MG63 (cell line): Measurements from ENCODE around the gene TTC27. TPM values are rescaled to one million over a fixed set of nuclear protein-coding genes. Genes with fewer than 3 reads are reported as not detected.
"Not testable (repeated sequence)": the region's sequence is repeated elsewhere in the genome, so short reads cannot be mapped to it uniquely, and the experiment has no call there.

Source experiments
- DNase-seq: peaks from one replicate; pipeline ENCODE4 v3.0.0-alpha.2; 2020
- H3K27me3 ChIP-seq: fragments of 250-450 bp; sonication (Bioruptor Pico); 2 replicates; pipeline ENCODE4 v1.5.1; 2020; ENCODE audit warnings: mild to moderate bottlenecking, moderate library complexity
- H3K36me3 ChIP-seq: fragments of 250-450 bp; sonication (Bioruptor Pico); 2 replicates; pipeline ENCODE4 v1.5.1; 2020; ENCODE audit warnings: mild to moderate bottlenecking, moderate library complexity
- H3K4me3 ChIP-seq: fragments of 250-450 bp; sonication (Bioruptor Pico); 2 replicates; pipeline ENCODE4 v1.5.1; 2020; ENCODE audit warnings: mild to moderate bottlenecking, moderate library complexity
- H3K9me3 ChIP-seq: fragments of 250-450 bp; sonication (Bioruptor Pico); 2 replicates; pipeline ENCODE4 v1.5.1; 2020; ENCODE audit warnings: mild to moderate bottlenecking, moderate library complexity
- total RNA-seq: library from RNA; depleted of rRNA; stranded (reverse); fragments of >200 nt; shearing (Covaris generic); gene quantifications from 2 replicates; pipeline ENCODE4 v1.2.3, GENCODE V29; 2014; ENCODE audit warnings: low replicate concordance

The TTC27 gene
- total RNA-seq, 1 experiment from 2014 or later: 63.8 TPM

DNA sequence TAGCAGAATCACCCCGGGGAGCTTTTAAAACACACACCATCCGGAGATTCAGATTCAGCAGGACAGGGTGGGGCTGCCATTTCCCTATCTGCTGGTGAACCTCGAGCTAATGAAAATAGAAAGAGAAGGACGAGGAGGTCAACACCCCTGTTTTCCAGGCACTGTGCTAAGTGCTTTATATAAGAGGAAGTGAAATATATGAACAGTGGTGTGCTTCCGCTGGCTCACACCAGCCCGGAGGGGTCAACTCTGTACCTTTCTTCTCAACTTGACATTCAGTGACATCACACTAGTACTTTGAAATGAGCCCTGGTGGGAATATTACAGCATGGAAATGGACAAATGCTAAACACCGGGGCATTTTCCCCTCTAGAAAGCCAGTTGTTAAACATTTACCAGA lies 210.6 kb downstream of the TTC27 start:
- no peak for DNase-seq
- Histone ChIP-seq H3K36me3 (no peaks in the 10 kb centered on the region), H3K9me3 (no peaks in the 10 kb centered on the region), H3K27me3 (no peaks in the 10 kb centered on the region), H3K4me3 (no peak overlapping the region)

DNA sequence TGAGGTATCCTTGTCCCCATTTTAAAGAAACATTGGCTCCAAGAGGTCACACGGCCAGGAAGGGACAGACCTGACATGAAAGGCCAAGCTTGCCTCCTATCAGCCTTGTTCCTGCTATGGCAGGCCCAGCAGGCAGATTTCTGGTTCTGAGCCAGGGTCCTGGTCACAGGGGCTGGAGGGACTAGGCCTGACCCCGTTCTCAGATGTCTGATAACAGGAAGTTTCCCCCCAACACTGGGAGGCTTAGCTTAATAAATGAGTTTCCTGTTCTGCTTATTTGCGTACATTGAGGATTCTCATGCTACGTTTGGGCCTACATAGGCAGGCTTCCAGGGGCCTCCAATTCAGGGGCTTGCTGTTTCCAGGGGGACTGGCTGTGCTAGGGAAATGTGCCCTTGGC lies 211.1 kb downstream of the TTC27 start:
- Histone ChIP-seq H3K4me3 (no peak overlapping the region), H3K36me3 (no peaks in the 10 kb centered on the region), H3K9me3 (no peaks in the 10 kb centered on the region), H3K27me3 (no peaks in the 10 kb centered on the region)
- no peak for DNase-seq

DNA sequence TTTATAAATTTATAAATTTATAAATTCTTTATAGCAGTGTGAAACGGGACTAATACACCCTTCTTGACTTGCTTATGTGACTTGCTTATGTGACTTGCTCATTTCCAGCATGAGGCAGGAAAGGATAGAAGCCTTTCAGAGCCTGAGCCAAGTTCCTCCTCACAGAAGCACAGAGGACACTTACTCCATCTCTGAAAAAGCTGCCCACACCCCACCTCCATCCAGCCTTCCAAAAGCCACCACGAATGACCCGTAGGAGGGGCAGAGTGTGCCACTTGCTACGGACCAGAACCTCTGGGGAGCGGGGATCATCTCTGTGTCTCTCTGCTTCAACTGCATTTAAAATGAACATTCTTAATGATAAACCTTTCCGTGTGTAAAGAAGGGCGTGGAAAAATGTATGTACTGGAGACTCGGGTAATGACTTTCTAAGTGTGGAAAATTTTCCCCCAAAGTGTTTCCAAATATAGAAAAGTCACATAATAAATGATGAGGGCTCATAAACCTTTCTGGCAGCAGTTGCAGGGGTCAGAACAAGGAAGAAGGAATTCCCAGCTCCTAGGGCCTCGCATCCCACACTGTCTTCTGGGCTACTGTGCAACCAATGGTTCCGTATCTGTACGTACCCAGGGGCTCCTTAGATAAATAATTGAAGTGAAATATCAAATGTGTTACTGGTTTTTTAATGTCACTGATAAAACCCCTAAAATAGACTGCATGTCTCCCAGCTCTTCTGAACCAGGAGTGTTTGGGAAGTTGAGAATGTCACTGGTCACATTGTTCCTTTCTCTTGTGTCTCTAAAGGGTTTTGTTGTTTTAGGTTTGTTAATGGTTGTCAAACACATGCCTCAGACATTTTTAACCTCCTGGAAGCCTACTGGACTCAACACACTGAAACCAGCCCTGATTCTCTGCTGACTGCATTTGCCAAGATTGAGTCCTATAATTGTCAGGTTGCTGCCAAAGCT lies 214.4 kb downstream of the TTC27 start:
- Histone ChIP-seq H3K27me3 (no peaks in the 10 kb centered on the region), H3K9me3 (peaks cover 2% of the 10 kb centered on the region; the same call in 1 of the 2 replicates), H3K36me3 (no peaks in the 10 kb centered on the region), H3K4me3 (no peak overlapping the region)
- DNase-seq: no peak

DNA sequence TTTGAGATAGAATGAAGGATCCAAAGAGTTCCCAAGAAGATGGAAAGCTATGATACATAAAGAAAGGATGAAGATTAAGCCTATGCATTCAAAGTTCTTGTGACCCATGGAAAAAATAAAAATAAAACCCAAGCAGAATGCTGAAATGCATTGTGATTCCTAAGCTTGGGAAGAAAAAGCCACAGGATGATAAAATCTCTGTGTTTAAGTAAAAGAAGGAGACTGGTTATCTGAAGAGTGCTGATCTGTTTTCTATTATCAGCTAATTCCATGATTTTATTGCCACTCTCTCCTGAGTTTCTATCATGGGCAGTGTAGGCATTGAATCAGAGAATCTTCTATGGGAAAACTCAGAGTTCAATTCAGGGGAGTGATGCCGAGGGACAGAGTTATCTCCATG lies 215.8 kb downstream of the TTC27 start:
- DNase-seq: no peak
- H3K9me3 ChIP-seq: peaks cover 2% of the 10 kb centered on the region; the same call in 1 of the 2 replicates
- no peaks in the 10 kb centered on the region for H3K27me3 ChIP-seq
- H3K4me3 ChIP-seq: no peak overlapping the region
- no peaks in the 10 kb centered on the region for H3K36me3 ChIP-seq

DNA sequence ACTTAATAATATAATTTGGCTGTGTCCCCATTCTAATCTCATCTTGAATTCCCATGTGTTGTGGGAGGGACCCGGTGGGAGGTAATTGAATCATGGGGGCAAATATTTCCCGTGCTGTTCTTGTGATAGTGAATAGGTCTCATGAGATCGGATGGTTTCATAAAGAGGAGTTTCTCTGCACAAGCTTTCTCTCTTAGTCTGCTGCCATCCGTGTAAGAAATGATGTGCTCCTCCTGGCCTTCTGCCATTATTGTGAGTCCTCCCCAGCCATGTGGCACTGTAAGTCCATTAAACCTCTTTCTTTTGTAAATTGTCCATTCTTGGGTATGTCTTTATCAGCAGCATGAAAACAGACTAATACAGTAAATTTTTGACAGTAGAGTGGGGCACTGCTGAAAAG lies 216.4 kb downstream of the TTC27 start:
- Histone ChIP-seq H3K36me3 (no peaks in the 10 kb centered on the region), H3K4me3 (no peak overlapping the region), H3K27me3 (no peaks in the 10 kb centered on the region), H3K9me3 (peaks cover 2% of the 10 kb centered on the region; the same call in 1 of the 2 replicates)
- DNase-seq: no peak

DNA sequence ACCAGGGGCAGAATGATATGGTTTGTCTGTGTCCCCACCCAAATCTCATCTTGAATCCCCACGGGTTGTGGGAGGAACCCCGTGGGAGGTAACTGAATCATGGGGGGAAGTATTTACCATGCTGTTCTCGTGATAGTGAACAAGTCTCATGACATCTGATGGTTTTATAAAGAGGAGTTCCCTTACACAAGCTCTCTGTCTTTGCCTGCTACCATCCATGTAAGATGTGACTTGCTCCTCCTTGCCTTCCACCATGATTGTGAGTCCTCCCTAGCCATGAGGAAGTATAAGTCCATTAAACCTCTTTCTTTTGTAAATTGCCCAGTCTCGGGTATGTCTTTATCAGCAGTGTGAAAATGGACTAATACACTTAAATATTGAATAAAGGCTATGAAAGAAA lies 218.4 kb downstream of the TTC27 start:
- not testable (repeated sequence) for H3K9me3 ChIP-seq, H3K4me3 ChIP-seq, DNase-seq, H3K27me3 ChIP-seq, H3K36me3 ChIP-seq

DNA sequence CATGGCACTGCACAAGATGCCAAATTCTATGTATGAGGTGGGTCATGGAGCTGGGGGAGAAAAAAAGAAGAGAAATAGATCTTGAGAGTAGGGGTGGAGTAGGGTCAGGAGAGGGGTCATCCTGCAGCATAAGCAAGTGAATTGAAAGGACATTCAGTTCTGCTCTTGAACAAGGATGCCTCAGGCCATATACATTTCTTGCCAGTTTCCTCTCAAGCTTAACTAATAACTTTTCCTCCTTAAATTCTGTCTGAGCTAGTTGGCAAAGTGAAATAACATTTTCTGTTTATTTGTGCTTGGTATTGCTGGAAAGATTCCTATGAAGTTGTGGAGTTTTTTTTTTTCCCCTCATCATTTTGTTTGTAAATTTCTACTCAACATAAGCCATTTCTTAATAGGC lies 219.9 kb downstream of the TTC27 start:
- no peak for DNase-seq
- H3K9me3 ChIP-seq: peaks cover 2% of the 10 kb centered on the region; the same call in 1 of the 2 replicates
- no peaks in the 10 kb centered on the region for H3K36me3 ChIP-seq
- no peak overlapping the region for H3K4me3 ChIP-seq
- H3K27me3 ChIP-seq: no peaks in the 10 kb centered on the region

DNA sequence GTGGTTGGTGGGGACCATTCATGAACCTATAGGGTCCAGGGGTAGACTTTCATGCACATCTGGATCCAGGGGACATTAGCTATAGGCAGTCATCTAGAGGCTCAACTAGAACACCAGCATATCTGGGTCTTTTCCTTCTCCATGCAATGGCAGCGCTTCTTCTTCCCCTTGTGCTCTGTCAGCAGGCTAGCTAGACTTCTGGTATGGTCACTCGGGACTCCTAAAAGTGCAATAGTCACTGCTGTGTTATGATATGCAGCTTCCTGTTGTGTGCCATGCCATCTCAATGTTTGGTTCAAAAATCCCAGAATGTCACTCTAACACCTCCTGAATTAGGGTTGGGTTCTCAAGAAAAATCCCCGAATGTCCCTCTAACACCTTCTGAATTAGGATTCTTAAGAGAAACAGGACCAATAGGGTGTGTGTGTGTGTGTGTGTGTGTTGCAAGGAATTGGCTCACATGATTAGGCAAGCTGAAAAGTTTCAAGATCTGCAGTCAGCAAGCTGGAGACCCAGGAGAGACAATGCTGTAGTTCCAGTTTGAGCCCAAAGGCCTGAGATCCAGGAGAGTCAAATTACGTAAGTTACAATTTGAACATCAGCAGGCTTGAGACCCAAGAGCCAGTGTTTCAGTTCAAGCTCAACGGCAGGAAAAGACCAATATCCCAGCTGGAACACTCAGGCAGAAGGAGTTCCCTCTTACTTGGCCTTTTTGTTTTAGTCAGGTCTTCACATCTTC lies 221.8 kb downstream of the TTC27 start:
- Histone ChIP-seq H3K36me3 (no peaks in the 10 kb centered on the region), H3K9me3 (peaks cover 2% of the 10 kb centered on the region; the same call in 1 of the 2 replicates), H3K27me3 (no peaks in the 10 kb centered on the region), H3K4me3 (no peak overlapping the region)
- DNase-seq: no peak

DNA sequence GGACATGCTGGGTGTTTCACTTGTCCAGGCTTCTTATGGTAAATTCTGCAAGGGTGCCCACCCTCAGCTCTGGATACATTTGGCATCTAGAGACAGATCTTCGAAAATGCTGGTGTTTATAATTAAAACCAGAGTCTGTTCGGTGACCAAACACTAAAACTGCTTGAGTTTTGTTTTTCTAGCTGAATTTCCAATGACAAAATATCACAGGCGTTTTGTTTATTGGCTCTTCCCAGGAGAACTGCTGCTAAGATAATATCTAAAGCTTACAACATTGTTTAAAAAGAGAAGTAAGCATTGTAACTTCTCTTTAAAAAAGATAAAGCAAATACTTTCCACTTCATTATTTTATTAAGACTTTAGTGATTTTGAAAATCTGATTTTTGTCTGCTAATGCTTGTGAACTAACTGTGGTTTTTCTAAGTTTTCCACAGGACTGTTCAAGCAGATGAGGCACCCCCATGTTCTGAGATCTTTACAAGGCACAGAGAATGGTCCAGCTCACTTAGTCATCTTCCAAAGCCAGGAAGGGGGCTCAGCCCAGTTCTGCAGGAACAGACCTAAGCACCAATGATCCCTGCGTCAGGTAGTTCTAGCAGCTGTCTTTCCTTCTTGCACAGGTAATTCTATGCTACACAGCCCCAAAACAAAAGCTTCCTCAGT lies 224.1 kb downstream of the TTC27 start:
- DNase-seq: no peak
- no peaks in the 10 kb centered on the region for H3K36me3 ChIP-seq
- no peaks in the 10 kb centered on the region for H3K9me3 ChIP-seq
- H3K27me3 ChIP-seq: no peaks in the 10 kb centered on the region
- H3K4me3 ChIP-seq: no peak overlapping the region

DNA sequence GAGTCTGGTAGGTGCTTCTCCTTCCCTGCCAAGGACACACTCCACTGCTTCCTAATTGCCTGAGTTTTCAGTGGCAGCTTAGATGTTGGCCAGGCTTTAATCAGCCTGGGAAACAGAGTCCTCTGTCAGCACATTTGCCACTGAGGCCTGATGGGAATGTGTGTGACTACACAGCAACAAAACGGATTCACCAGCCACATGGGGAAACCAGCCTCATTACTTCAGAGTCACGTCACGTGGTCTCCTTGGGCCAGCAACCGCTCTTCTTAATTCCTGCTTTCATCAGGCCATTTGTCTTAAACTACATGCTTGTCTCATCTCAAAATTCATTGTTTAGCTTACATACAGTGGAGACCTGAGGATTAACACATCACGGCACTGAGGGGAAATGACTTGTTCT lies 225.0 kb downstream of the TTC27 start:
- no peaks in the 10 kb centered on the region for H3K36me3 ChIP-seq
- no peak overlapping the region for H3K4me3 ChIP-seq
- no peaks in the 10 kb centered on the region for H3K27me3 ChIP-seq
- DNase-seq: no peak
- H3K9me3 ChIP-seq: no peaks in the 10 kb centered on the region

DNA sequence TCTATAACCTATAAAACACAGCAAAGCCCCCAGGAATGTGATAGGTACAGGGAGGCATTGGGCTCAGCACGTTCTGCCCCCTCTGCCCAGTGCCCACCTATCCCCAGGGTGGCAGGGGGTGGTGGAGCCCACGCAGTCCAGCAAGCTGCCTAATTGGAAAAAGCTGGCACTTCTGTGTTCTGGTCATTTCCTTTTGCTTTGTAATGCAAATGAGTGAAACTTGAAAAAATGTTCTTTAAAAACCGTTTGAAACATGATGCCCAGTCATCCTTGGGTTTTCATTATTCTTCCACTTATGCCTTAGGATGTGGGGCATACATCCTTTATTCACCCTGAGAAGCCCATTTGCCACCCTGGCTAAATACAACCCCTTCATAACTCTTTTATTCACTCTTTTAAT lies 229.0 kb downstream of the TTC27 start:
- DNase-seq: no peak
- Histone ChIP-seq H3K9me3 (no peaks in the 10 kb centered on the region), H3K36me3 (no peaks in the 10 kb centered on the region), H3K4me3 (no peak overlapping the region), H3K27me3 (no peaks in the 10 kb centered on the region)

DNA sequence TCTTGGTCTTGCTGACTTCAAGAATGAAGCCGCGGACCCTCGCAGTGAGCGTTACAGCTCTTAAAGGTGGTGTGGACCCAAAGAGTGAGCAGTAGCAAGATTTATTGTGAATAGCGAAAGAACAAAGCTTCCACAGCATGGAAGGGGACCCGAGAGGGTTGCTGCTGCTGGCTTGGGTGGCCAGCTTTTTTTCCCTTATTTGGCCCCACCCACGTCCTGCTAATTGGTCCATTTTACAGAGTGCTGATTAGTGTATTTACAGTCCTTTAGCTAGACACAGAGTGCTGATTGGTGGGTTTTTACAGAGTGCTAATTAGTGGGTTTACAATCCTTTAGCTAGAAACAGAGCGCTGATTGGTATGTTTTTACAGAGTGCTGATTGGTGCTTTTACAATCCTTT lies 230.9 kb downstream of the TTC27 start:
- H3K9me3 ChIP-seq: no peaks in the 10 kb centered on the region
- no peaks in the 10 kb centered on the region for H3K36me3 ChIP-seq
- H3K4me3 ChIP-seq: no peak overlapping the region
- no peak for DNase-seq
- no peaks in the 10 kb centered on the region for H3K27me3 ChIP-seq

DNA sequence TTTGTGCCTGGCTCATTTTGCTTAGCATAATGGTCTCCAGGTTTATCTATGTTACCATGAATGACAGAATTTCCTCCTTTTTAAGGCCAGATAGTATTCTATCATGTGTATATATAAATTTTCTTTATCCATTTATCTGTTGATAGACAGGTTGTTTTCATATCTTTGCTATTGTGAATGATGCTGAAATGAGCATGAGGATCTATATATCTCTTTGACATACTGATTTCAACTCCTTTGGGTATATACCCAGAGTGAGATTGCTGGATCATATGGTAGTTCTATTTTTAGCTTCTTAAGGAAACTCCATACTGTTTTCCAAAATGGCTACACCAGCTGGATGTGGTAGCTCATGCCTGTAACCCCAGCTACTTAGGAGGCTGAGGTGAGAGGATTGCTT lies 232.5 kb downstream of the TTC27 start:
- Histone ChIP-seq H3K36me3 (no peaks in the 10 kb centered on the region), H3K9me3 (no peaks in the 10 kb centered on the region), H3K4me3 (no peak overlapping the region), H3K27me3 (no peaks in the 10 kb centered on the region)
- no peak for DNase-seq

DNA sequence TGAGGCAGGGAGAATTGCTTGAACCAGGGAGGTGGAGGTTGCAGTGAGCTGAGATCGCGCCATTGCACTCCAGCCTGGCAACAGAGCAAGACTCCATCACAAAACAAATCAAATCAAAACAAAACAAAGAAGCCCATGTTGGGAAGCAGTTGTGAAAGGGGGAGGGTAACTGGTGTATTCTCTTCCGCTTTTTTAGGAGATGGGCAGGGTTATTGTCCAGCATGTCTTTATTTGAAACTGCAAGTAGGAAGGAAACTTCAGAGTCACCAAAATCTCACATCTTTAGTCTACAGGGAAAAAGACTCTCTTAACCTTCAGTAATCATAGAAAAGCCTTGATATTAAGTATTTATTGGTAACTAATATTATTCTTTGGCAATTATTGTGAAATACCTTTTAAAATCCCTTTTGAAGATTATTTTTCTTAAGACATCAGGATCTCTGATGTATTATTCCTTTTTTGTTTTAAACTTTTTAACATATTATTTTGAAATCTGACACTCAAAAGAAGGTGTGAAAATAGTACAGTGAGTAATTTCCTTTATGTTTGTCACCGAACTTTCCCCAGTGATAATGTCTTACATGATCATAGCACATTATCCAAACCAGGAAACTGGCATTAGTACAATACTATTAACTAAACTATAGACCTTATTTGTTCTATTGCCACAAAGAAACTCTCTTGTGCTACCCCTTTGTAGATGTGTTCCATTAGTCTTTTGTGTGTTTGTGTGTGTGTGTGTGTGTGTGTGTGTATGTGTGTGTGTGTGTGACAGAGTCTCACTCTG lies 234.6 kb downstream of the TTC27 start:
- H3K36me3 ChIP-seq: no peaks in the 10 kb centered on the region
- no peaks in the 10 kb centered on the region for H3K9me3 ChIP-seq
- H3K27me3 ChIP-seq: no peaks in the 10 kb centered on the region
- no peak for DNase-seq
- no peak overlapping the region for H3K4me3 ChIP-seq

DNA sequence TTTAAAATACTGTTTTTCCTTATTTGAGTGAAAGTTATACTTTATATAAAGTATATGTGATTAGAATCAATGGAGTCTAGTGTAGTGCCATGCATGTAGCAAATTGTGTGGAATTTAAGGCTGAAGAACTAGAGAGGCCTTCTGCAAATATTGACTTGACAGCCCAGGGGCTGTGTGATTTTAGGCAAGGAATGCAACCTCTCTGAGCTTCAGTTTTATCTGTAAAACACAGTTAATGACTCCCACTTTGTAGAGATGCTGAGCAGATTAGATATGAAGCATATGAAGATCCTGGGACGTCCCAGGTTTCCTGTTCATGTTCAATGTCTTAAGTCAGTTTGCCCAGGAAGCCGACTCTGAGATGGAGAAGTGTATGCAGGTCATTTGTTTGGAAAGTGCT lies 235.5 kb downstream of the TTC27 start:
- Histone ChIP-seq H3K27me3 (no peaks in the 10 kb centered on the region), H3K9me3 (no peaks in the 10 kb centered on the region)

DNA sequence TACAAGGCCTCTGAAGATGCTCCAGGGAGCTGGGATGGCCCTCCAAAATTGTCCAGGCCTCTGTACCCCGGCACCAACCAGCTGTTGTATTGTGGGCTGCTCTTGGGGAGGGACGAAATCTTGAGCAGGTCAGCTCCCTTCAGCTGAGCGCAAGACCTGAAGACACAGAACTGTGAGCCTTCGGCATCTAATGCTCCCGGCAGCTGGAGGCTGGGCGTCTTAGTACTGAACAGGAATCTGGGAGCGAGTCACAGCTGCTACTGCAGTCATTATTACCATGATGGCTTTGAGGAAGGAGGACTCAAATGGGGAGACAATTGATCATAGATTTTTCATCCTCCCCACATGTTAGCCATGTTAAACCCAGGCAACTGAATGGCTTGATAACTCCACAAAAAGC lies 236.0 kb downstream of the TTC27 start:
- Histone ChIP-seq H3K9me3 (no peaks in the 10 kb centered on the region), H3K4me3 (no peak overlapping the region), H3K27me3 (no peaks in the 10 kb centered on the region), H3K36me3 (no peaks in the 10 kb centered on the region)
- peak; percentile 41 for DNase-seq

More for the DNA sequence above, 235.5 kb downstream of the TTC27 start:
- Histone ChIP-seq H3K36me3 (no peaks in the 10 kb centered on the region), H3K4me3 (no peak overlapping the region)
- no peak for DNase-seq
